HL-60 (cell line): Measurements from ENCODE around the gene PPP1R12B.
"Not testable (repeated sequence)": the region's sequence is repeated elsewhere in the genome, so short reads cannot be mapped to it uniquely, and the experiment has no call there.

Experiments
- DNase-seq, 2 experiments: peaks; one replicate each; pipeline ENCODE4 v3.0.0-alpha.2; 2010 to 2020; ENCODE audit warnings: low read depth in 1 of 2, low spot score in 1 of 2
- H3K27ac ChIP-seq: fragments of 250-450 bp; sonication (Bioruptor Pico); replicated peaks from 2 replicates; pipeline ENCODE4 v1.5.1; 2020; ENCODE audit warnings: mild to moderate bottlenecking, moderate library complexity
- H3K27me3 ChIP-seq: fragments of 250-450 bp; sonication (Bioruptor Pico); 2 replicates; pipeline ENCODE4 v1.5.1; 2021; ENCODE audit warnings: mild to moderate bottlenecking, moderate library complexity; ENCODE audit not compliant: insufficient read depth, poor library complexity, severe bottlenecking
- H3K4me3 ChIP-seq: replicated peaks from 2 replicates; pipeline ENCODE4 v1.5.1; 2011; ENCODE audit warnings: mild to moderate bottlenecking, control low read depth, low read length; ENCODE audit not compliant: insufficient read depth
- GABPA ChIP-seq: IDR thresholded peaks from 2 replicates; pipeline ENCODE4 v1.6.1; 2012; ENCODE audit warnings: low read depth
- POLR2AphosphoS5 ChIP-seq: IDR thresholded peaks from 2 replicates; pipeline ENCODE4 v1.6.1; 2012; ENCODE audit warnings: low read depth
- SPI1 ChIP-seq: IDR thresholded peaks from 2 replicates; pipeline ENCODE4 v1.6.1; 2012; ENCODE audit warnings: low read depth, mild to moderate bottlenecking, borderline replicate concordance
- TF ChIP-seq, protein P1 (sequence below): IDR thresholded peaks from 2 replicates; pipeline ENCODE4 v1.6.1; 2012; ENCODE audit warnings: low read depth; ENCODE audit not compliant: insufficient replicate concordance
- TF ChIP-seq, protein P2 (sequence below): IDR thresholded peaks from one replicate; pipeline ENCODE4 v1.5.1; 2011; ENCODE audit warnings: low read length, control low read depth, inconsistent platforms; ENCODE audit not compliant: insufficient read depth

Gene PPP1R12B

DNA sequence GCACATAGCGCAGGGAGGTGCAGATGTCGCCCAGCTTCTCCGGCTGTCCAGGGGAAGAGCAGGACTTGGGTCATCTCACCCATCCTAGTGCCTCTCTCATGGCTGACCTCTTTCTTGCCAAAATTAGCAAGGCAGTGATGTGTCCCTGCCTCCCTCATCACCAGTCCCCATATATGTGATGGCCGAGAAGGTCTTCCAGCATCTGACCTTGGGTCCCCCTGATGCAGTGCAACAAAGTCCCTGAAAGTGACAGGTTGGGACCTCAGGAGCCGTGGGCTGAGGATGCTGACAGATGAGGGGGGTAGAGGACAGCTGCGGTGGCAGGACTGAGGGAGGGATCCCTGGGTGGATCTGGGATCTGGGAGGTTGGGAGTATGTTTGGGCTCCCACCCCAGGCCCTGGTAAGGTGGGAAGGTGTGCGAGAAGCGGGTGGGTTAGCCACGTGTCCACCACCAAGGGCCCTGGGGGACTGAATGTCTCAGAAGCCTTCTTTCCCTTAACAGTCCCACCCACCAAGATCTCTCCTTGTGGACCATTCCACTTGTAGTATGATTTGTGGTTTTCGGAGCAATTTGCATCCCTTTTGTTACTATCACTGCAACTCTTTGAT, 252.0 kb downstream of the PPP1R12B start:
- TF ChIP-seq, protein P1, sequence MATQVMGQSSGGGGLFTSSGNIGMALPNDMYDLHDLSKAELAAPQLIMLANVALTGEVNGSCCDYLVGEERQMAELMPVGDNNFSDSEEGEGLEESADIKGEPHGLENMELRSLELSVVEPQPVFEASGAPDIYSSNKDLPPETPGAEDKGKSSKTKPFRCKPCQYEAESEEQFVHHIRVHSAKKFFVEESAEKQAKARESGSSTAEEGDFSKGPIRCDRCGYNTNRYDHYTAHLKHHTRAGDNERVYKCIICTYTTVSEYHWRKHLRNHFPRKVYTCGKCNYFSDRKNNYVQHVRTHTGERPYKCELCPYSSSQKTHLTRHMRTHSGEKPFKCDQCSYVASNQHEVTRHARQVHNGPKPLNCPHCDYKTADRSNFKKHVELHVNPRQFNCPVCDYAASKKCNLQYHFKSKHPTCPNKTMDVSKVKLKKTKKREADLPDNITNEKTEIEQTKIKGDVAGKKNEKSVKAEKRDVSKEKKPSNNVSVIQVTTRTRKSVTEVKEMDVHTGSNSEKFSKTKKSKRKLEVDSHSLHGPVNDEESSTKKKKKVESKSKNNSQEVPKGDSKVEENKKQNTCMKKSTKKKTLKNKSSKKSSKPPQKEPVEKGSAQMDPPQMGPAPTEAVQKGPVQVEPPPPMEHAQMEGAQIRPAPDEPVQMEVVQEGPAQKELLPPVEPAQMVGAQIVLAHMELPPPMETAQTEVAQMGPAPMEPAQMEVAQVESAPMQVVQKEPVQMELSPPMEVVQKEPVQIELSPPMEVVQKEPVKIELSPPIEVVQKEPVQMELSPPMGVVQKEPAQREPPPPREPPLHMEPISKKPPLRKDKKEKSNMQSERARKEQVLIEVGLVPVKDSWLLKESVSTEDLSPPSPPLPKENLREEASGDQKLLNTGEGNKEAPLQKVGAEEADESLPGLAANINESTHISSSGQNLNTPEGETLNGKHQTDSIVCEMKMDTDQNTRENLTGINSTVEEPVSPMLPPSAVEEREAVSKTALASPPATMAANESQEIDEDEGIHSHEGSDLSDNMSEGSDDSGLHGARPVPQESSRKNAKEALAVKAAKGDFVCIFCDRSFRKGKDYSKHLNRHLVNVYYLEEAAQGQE, result no peak
- TF ChIP-seq, protein P2, sequence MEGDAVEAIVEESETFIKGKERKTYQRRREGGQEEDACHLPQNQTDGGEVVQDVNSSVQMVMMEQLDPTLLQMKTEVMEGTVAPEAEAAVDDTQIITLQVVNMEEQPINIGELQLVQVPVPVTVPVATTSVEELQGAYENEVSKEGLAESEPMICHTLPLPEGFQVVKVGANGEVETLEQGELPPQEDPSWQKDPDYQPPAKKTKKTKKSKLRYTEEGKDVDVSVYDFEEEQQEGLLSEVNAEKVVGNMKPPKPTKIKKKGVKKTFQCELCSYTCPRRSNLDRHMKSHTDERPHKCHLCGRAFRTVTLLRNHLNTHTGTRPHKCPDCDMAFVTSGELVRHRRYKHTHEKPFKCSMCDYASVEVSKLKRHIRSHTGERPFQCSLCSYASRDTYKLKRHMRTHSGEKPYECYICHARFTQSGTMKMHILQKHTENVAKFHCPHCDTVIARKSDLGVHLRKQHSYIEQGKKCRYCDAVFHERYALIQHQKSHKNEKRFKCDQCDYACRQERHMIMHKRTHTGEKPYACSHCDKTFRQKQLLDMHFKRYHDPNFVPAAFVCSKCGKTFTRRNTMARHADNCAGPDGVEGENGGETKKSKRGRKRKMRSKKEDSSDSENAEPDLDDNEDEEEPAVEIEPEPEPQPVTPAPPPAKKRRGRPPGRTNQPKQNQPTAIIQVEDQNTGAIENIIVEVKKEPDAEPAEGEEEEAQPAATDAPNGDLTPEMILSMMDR, result no peak
- TF ChIP-seq GABPA (no peak), SPI1 (no peak), POLR2AphosphoS5 (no peak)
- H3K4me3 ChIP-seq, result no peak overlapping the region
- no peaks in the 10 kb centered on the region for H3K27me3 ChIP-seq

DNA sequence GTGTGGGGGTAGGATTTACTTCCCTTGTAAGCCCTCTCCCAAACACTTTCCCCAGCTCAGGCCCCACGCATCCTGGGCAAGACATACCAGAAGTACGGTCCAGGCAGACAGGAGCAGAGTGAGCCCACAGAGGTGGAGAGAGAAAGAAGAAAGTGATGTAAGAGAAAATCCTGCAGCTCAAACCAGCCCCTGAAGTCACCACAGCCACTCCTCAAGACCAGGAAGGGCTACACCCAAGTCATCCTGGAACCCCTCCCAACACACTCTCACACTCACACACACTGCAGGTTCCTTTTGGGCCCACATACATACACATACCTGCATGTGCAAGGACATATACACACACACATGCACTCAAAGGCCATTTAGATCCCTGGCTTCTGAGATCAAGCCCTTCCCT, 254.9 kb downstream of the PPP1R12B start:
- Histone ChIP-seq H3K27me3 (no peaks in the 10 kb centered on the region), H3K4me3 (no peak overlapping the region), H3K27ac (no peak overlapping the region)
- no peak for TF ChIP-seq SPI1
- TF ChIP-seq GABPA, result no peak
- no peak for TF ChIP-seq POLR2AphosphoS5
- TF ChIP-seq, protein P1, result no peak
- TF ChIP-seq, protein P2, result no peak
- no peak for DNase-seq

More for the DNA sequence above, 252.0 kb downstream of the PPP1R12B start:
- DNase-seq, result no peak
- H3K27ac ChIP-seq, result no peak overlapping the region

DNA sequence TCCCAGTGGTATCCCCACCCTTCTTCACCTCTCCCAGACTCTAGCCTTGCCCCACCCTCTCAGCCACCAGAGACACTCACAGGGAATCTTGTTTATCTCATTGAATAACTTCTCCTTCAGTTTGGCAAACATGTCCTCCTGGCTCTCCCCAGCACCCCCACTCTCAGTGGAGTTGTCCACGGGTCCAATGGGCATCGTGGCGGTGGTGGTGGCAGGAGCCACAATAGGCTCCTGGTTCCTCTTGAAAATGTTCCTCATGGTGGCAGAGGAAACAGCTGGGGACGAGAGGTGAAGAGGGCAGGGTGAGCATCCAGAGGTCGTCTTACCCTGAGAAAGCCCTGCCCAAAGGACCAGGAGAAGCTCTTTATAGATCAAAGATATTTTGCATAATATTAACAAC, 257.0 kb downstream of the PPP1R12B start:
- DNase-seq, result no peak
- H3K4me3 ChIP-seq, result no peak overlapping the region
- TF ChIP-seq, protein P1, result no peak
- TF ChIP-seq, protein P2, result no peak
- no peaks in the 10 kb centered on the region for H3K27me3 ChIP-seq
- no peak overlapping the region for H3K27ac ChIP-seq

DNA sequence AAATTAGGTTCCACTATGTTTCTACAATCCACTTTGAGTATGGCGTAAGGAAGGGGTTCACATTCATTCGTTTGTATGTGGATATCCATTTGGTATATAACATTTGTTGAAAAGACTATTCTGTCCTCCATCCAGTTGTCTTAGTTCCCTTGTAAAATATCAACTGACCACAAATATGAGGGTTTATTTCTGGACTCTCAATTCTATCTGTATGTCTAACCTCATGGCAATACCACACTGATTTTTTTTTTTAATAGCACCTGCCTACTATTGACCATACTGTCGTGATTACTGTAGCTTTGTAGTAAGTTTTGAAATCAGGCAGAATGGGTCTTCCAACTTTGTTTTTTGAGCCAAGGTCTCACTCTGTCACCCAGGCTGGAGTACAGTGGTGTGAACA, 263.5 kb downstream of the PPP1R12B start:
- not testable (repeated sequence) for H3K27ac ChIP-seq, DNase-seq, H3K4me3 ChIP-seq, H3K27me3 ChIP-seq
